ENCODE data around the gene NARS2.

GRCh38 chr11:78603792-78604191 lies 29.1 kb upstream of the NARS2 start:
- TF ChIP-seq CTCF (IDR thresholded peaks at IDR 0.05) (no peak), POLR2A (IDR thresholded peaks at IDR 0.05) (no peak)

All from transverse colon (tissue), 3 donors.